Measurements from ENCODE around the gene ZNF235. TPM values are rescaled to one million over a fixed set of nuclear protein-coding genes. Genes with fewer than 3 reads are reported as not detected.

The ZNF235 gene
- total RNA-seq, result 1.4 and 1.5 TPM in 2 replicates

DNA sequence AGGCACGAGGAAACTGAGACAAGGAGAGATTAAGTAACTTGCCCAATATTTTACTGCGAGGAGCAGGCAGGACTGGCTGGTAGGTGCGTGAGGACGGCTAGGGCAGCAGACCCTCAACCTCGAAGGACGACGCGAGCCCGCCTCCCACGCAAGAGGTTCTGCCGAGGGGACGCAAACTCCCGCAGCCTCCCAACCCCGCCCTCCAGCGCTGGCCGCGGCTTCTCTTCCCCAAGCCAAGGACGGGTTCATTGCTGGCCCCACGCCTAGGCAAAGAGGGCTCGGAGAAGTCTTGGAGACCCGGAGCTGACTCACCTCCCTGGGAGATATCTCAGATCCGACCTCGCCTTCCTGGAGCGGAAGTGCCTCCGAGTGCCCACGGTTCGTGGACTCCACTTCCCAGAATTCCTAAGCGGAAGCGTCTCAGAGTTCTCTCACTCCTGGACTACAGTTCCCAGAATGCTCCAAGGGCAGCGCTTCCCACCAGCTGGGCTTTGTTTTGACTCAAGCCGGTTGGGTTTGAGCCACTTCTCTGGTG, at the start of gene ZNF235:
Gene ZNF235, minus strand, starts transcription at position 367 of the 535 bp plus-strand sequence. CDS start 1,621 bp downstream, outside the sequence.

Other genes with a start within 250 kb of the ZNF235 start
- 2.4 and 4.0 TPM in 2 replicates for gene ZNF284, start 232.9 kb downstream of the ZNF235 start, total RNA-seq
- 7.0 and 32.3 TPM in 2 replicates for gene ZNF224, start 210.7 kb downstream of the ZNF235 start, total RNA-seq
- gene ZNF225, start 191.6 kb downstream of the ZNF235 start, total RNA-seq, result 3.4 and 6.3 TPM in 2 replicates
- gene ZNF234, start 163.5 kb downstream of the ZNF235 start, total RNA-seq, result 4.2 and 5.3 TPM in 2 replicates
- gene ZNF226, start 139.9 kb downstream of the ZNF235 start, total RNA-seq, result 23.7 and 23.8 TPM in 2 replicates
- 8.1 and 10.4 TPM in 2 replicates for gene ZNF227, start 92.5 kb downstream of the ZNF235 start, total RNA-seq
- gene ZNF233, start 45.1 kb downstream of the ZNF235 start, total RNA-seq, result not detected in 2 replicates
- gene ZNF112, start 51.7 kb upstream of the ZNF235 start, total RNA-seq, result 4.4 and 16.8 TPM in 2 replicates
- 1.6 and 3.2 TPM in 2 replicates for gene ZNF285, start 96.6 kb upstream of the ZNF235 start, total RNA-seq
- 7.0 and 7.4 TPM in 2 replicates for gene ZNF229, start 143.4 kb upstream of the ZNF235 start, total RNA-seq
- 4.7 and 7.6 TPM in 2 replicates for gene ZNF180, start 195.5 kb upstream of the ZNF235 start, total RNA-seq
- gene CEACAM20, start 224.7 kb upstream of the ZNF235 start, total RNA-seq, result not detected in 2 replicates